NOMO-1 (cell line): ENCODE data around the gene EXOC2.

ENCODE experiments used
- DNase-seq, 2 experiments: peaks; one replicate each; lab custom pipeline; 2025; ENCODE audit not compliant: unreplicated experiment in 2 of 2; lab: John Stamatoyannopoulos, UW

EXOC2 gene

DNA sequence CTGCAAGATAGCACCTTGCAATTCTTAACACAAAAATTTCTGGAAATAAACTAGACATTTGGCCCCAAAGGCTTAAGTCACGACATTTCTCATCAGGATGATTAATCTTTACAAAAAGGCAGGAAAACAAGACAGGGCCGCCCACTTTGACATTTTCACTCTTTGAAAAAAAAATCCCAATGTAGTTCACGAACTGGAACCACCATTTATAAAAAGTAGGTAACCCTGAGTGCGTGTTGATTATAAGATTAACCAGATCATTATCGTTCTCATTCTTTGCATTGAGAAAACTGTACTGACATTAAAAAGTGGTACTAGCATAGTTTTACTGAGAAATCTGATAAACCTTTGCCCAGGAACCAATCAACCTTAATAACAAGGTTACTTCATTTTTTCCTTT lies 144.8 kb downstream of the EXOC2 start:
- no peak for DNase-seq

DNA sequence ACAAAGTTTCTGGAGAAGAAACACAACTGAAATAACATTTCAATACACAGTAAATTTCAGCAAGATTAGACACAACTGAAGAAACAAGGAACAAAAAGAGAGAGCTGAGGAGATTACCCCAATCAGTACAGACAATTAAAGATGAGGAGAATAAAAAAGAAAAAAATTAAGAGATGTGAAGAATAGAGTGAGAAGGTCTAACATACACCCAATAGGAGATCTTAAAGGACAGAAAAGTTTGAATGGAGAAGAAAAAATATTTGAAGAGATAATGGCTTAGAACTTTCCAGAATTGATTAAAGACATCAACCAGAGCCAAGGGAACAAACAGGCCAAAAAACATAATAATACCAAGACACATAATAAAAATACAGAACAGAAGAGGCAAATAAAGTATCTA lies 152.4 kb downstream of the EXOC2 start:
- DNase-seq: no peak

DNA sequence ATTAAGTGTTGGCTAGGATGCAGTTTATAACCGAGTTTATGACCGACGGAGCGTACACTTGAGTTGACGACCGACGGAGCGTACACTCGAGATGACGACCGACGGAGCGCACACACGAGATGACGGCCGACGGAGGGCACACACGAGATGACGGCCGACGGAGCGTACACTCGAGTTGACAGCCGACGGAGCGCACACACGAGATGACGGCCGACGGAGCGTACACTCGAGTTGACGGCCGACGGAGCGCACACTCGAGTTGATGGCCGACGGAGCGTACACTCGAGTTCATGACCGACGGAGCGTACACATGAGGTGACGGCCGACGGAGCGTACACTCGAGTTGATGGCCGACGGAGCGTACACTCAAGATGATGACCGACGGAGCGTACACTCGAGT lies 155.8 kb downstream of the EXOC2 start:
- no peak for DNase-seq

DNA sequence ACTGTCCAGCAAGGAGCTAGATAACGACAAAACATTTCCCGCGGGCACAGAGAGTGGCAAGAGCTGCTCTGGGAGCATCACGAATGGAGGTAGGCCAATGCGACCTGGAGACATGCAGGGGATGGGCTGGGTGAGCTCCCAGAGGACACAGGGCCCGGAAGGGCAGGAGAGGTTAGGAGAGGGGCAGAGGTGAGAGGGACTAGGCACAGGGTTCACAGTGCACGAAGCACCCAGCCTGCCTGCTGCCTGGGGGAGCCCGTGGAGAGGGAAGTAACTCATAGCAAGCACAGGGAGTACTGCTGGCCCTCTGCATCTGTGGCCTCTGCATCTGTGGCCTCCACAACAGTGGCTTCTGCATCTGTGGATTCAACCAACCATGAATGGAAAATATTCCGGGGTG lies 162.5 kb downstream of the EXOC2 start:
- no peak for DNase-seq

DNA sequence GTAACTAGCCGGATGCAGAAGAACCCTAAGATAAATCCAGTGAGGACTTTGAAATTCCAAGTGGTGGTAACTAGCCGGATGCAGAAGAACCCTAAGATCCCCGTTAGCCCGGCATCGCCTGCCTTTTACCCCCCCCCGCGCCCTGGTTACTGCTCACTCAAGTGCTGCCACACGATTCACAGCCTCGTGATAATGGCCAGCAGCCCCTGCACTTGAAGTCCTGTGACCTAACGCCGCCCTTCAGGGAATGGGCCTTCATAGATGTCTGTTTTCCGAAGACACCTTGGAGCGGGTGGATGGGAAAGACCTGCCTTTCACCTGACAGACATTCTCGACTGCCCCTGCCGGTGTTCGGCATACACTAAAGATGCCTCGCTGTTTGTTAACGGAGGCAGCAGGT lies 163.9 kb downstream of the EXOC2 start:
- DNase-seq: no peak

DNA sequence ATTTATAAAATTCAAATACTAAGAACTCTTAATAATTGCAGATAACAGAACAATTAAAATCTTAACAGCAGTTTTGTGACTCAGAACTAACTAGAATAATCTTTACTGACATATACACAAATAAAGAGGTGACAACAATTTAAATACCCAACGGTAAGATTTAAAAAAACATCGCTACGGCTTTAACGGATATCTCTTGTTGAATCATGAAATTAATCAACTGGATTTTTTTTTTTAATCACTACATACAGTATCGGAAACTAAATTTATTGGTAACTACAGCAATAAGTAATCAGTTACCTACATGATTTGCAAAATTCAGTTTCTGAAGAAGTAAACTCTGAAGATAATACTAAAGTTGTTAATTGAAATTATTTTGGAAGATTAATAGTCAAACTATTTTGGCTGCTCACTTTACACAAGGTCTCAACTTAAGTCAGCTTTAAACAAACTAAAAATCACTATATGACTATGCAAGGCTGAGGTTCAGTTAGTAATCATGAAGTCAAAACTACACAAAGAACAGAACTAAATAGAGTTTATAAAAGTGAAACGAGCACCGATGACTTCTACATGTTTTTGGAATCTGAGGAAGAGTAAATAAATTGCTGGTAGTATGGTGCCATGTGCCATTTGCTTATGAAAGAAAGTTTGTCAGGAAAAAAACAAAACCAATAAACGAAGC lies 164.8 kb downstream of the EXOC2 start:
- DNase-seq: no peak

DNA sequence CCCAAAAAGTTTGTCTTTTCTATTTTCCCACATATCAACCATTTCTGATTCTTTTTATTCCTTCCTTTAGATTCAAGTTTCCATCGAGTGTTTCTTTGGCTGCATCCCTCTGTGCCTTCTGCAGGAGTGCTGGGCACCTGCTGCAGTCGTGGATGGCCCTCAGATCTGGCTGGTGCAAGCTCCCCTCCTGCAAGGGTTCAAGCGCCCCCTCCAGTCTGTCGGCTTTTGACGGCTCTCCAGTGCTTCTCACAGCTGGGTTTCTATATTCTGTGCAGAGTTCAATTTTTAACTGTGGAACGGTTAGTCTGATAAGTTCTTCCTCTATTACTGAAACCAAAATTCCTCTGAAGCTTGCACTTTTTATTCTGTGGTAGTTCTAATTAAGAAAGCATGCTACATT lies 168.1 kb downstream of the EXOC2 start:
- DNase-seq: no peak

DNA sequence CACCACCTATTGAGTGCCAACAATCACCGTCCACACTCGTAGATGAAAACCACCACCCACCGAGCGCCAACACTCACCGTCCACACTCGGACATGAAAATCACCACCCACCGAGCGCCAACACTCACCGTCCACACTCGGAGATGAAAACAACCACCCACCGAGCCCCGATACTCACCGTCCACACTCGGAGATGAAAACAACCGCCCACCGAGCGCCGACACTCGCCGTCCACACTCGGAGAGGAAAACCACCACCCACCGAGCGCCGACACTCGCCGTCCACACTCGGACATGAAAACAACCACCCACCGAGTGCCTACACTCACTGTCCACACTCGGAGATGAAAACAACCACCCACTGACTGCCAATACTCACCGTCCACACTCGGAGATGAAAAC lies 172.1 kb downstream of the EXOC2 start:
- DNase-seq: no peak

DNA sequence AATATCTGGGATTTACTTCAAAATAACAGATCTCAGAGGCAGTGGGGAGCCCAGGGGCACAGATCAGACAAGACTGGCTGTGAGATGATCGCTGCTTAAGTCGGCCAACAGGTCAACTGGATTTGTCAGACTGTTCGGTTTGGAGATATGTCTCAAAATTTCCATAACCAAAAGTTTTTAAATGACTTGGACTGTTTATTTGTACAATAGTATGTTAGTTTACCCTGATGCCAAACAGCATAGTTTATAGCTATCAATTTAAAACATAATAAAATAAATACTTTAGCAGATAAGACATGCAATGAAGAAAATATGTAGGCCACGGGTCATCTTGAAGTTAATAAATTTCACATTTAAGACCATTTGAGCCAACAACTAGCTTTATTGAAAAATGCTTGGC lies 174.7 kb downstream of the EXOC2 start:
- DNase-seq: no peak

DNA sequence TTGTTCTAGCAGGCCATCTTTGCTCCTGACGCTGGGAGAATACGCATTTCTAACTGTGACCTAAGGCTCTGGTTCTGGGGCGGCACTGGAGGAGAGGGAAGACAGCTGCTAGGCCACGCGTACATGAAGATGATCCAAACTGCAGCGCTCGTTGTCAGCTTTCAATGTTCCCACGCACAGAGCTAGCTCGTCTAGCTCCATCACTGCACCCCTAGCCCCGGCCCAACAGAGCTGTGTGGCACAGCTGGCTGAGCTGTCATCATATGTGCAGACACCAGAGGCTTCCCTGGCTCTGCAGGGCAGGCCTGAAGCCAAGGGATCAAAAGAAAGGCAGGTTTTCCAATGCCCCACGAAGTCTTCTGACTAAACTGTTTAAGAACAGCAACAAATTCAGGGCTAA lies 176.7 kb downstream of the EXOC2 start:
- DNase-seq: no peak

DNA sequence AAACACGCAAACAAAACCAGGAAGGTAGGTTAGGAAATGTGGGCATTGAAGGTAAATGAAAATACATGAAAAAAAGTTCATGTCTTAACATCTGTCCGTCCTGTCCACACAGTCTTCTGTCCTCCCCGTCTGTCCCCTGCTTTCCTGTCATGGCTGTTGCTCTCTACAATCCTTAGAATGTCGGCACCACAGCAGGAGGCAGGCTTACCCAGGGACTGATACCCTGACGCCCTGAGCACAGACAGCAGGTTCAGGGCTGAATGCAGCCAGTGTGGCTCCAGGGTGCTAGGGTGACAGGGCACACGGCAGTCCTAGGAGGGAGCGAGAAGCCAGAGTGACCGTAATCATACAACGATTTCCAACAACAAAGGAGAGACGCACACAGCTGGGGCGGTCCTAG lies 177.7 kb downstream of the EXOC2 start:
- no peak for DNase-seq

DNA sequence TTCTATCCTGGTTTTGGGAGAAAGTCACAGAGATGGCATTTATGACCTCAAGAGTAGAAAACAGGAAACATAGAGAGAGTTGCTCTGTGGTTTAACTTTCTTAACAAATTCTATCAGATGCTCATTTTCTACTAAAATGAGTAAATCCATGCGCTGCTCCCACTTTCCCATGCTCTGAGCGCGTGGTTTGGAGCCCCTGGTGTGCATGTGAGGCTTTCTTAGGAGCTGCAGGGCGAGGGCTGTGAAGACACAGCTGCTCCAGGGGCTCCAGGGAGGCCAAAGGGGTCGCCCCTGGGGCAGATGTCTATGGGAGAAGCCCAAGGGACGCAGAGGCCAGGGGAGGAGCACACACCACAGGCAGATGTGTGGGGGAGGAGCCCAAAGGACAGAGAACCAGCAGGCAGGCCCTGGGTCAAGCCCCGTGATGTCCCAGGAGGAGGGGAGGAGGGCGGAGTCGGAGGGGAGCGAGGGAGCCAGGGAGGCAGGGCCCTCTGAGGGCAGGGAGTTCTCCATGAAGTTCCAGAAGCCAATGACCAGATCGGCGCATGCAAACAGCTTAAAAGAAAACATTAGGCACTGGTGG lies 178.5 kb downstream of the EXOC2 start:
- DNase-seq: no peak

DNA sequence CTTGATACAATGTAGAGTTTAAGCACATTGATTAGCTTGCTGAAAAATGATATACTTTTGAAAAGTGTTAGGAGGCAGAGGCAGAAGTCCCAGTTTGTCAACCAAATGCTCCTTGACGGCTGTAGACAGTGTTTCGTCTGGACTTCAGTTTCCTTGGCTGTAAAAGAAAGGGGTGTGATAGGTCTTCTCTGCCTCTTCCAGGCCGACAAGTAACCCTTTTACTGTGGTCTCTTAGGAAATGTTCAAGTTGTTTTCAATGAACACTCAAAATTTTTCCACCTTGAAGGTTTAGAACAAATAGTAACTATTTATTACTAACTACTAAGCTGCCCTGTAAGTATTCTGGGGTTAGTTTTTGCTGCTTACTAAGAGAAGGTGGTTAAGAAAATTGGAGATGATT lies 179.0 kb downstream of the EXOC2 start:
- no peak for DNase-seq

DNA sequence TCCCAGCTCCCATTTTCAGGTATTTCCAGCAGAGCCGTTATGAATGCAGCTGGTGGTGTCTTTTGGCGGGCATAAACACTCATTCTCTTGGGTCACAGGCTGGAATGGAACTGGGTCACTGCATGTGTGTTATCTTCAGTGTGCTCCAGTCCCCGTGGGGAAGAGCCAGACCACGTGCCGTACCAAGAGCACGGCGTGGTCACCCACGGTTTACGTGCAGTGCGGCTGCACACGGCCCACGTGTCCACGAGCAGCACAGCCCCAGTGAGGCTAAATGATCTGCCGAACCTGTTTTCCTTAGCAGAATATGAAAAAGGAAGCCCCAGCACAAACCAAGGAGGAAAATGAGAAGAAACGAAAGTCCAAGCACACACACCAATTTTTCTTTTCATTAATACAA lies 179.9 kb downstream of the EXOC2 start:
- DNase-seq: no peak

DNA sequence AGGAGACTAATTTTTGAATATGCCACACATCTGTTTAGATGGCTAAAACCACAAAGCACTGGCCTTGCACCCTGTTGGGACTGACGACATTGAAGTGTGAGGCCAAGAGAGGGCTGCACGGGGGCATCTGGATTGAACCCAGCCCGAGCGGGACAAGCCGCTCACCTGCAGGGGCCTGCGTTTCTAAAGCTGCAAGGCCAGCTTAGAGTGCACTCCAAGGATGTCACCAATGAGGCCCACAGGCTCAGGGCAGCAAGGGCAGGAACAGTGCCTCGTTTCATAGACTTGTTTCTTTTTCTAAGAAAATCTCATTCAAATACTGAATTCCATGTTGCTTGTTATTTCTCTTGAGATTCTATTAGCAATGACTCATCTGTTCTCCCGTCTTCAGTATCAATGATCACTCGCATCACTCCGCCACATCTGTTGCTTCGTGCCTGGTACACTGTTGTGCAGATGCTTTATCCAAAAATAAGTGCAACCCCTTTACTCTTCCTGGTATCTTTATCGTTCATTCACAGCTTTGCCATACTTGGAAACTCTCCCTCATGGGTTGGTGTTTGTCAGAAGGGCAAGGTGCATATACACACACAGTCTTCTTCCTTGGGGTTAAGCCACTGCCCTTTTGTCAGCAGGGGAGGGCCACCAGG lies 181.3 kb downstream of the EXOC2 start:
- DNase-seq: no peak

DNA sequence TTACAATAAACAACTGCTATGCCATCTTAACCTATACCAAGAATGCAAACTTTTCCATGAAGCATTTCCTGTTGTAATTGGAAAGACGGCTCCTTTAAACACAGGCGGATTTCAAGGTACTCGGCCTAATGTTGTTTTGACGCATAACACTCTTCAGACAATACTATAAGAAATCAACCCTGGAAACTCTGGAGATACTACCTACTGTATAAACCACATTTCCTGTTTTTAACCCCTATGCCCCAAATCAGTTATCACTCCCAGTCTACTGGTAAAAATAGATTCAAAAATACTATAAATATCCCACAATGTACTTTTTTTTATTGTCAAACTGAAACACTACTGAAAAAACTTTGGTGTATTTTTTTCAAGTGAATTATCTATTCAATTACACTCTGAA lies 183.3 kb downstream of the EXOC2 start:
- DNase-seq: no peak

DNA sequence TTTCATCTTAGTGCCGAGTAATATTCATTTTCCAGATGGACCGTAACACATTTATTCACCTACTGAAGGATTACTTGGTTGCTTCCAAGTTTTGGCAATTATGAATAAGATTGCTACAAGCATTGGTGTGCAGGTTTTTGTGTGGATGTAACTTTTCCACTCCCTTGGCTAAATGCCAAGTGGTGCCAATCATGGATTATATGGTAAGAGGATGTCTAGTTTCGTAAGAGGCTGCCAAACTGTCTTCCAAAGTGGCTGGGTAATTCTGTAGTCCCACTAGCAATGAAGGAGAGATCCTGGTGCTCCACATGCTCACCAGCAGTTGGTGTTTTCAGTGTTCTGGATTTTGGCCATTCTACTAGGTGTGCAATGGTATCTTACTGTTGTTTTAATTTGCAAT lies 184.3 kb downstream of the EXOC2 start:
- no peak for DNase-seq

DNA sequence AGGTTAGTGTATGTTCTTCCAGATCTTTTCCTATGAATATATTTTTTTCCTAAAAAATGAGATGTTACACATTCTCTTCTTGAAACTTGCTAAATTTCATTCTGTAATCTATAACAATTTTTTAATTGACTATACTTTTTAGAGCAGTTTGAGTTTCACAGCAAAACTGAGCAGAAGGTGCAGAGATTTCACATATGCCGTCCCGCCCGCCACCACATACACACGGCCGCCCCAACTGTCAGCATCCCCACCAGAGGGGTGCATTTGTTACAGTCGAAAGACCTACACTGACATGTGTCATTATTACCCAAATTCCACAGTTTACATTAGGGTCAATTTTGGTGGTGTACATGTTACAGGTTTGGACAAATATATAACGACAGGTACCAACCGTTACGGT lies 184.9 kb downstream of the EXOC2 start:
- no peak for DNase-seq

DNA sequence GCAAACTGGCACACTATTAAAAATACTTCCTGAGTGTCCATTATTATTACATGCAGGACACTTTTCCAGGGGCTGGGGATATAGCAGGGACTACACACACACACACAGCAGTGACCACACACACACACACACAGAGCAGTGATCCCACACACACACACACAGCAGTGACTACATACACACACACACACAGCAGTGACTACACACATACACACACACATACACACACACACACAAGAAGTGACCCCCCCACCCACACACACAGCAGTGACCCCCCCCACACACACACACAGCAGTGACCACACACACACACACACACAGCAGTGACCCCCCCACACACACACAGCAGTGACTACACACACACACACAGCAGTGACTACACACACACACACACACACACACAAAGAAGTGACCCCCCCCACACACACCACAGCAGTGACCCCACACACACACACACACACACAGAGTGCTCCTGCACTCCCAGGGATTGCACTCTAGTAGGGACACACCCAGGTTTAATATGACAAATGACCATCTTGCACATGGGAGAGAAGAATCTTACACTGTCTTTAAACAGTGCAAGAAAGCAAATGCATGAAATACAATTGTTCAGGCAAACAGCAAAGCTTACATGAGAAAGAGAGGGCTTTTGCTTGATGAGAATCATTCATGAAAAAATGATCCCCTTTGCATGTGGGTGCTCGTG lies 185.9 kb downstream of the EXOC2 start:
- DNase-seq: no peak

DNA sequence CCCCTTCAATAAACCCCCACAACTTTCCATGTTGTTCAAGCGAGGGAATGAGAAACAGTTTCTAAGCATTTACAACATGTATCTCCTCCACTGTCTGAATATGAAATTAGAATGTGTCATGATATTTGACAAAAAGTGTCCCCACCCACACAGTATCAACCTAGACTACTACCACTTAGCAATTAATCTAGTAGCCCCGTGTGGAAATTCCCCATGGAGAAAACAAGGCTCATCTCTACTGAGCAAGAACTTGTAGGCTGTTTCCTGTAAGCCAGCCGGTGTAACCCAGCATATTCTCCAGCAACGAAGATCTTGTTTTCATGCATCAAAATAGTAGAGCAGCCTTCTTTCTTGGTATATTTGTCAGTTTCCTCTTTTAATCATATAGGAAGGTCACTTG lies 186.4 kb downstream of the EXOC2 start:
- DNase-seq: no peak

DNA sequence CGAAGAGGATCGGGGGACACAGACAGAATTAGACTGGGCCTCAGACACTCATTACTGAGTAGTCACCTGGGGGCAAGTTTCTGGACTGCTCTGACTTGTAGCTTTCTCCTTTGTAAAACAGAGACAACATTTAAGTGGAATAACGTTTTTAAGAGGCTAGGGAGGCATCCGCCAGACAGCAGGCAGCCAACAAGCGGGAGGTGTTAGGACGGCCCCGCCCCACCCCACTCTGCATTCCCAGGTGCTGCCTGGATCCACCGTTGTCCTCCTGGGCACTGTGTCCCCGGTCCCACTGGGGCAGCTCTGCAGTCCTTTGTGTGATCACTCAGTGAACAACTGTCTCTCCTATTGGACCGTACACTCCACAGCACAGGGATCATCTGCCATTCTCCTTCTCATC lies 187.6 kb downstream of the EXOC2 start:
- DNase-seq: no peak

DNA sequence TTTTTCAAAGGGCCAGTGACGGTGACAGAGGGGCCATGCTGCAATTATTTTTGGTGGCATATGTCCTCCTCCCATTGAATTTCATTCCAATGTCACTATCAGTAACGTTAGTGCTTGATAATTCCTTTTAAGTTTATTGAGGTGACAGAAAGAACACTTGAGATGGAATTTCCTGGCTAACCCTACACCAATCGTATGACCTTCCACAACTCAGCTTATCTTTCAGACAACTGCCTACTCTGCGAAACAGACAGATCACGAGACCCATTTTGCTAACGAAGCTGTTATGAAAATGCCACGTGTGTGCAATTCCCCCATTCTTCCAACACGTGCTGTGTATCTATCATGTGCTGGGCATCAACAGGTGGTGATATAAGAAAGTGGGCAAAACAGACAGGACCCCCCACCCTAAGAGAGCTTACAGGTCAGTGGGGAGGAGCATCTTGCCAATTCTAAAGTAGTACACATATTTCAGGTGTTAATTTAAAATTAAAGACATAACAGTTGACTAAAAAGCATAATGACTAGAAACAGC lies 188.4 kb downstream of the EXOC2 start:
- no peak for DNase-seq
